HG03342 (cell line): Measurements from ENCODE around the gene ADH7.
"Not testable (repeated sequence)": the region's sequence is repeated elsewhere in the genome, so short reads cannot be mapped to it uniquely, and the experiment has no call there.

Experiments
- ATAC-seq: cut with Tn5 transposase; IDR thresholded peaks from one replicate; pipeline ENCODE4 v1.9.1; 2021; ENCODE audit warnings: mild to moderate bottlenecking, moderate library complexity; ENCODE audit not compliant: unreplicated experiment

The ADH7 gene

DNA sequence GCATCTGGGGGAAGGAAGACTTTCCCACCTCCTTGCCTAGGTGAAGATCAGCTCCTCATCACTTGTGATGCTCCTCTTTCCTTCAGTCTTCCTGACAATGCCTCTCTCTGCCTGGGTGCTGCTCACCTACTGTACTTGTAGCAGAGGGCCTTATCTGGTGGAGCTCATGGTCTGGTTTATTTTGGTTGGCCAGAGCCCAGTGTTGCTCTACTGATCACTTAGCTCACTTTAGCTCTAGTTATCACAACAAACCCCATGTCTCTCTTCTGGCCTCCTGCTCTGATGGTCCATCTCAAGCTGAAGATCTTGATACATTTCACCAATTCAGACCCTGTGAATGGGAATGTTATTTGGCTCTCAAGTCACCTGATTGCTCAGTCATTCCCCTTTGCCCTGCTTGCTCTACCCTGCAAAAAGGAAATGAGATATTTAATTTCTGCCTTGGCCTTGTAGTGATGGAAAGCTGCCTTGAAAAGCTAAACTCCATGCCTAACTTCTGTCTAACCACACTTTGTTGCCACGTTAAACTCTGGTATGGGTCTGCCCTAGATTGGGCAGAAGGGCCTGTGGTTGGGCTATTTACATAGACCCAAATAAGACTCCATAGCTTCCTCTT, 52.3 kb downstream of the ADH7 start:
- ATAC-seq: no peak

DNA sequence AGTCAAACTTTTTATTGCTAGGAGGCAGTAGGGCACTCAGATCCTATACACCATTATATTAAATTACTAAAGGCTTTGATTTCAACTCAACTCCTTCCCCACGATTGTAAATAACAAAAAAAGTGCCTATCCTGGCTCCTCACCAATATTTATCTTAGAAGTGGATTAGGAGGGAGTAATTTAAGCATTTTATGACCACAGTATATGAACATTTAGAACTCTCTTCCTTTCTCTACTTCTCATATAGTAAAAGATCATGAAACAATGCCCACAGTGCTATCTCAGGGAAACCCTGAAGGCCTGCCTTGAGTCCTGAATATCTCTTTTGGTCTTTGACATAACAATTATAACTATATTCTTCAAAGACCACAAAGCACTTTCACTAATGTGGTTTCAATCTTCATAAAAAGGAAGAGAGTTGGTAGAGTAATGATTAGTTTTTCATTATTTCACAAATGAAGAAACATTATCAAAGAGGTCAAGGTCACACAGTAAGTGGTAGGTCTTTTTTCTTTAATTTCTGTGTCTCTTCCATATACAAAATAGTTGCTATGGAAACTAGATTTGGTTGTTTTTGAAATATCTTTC, 53.5 kb downstream of the ADH7 start:
- no peak for ATAC-seq

GRCh38 chr4:99379571-99379970, 55.6 kb downstream of the ADH7 start:
- ATAC-seq: no peak

GRCh38 chr4:99378876-99379275, 56.3 kb downstream of the ADH7 start:
- ATAC-seq: no peak

- ATAC-seq: not testable (repeated sequence)
Measured at GRCh38 chr4:99377341-99377740, 57.8 kb downstream of the ADH7 start.

DNA sequence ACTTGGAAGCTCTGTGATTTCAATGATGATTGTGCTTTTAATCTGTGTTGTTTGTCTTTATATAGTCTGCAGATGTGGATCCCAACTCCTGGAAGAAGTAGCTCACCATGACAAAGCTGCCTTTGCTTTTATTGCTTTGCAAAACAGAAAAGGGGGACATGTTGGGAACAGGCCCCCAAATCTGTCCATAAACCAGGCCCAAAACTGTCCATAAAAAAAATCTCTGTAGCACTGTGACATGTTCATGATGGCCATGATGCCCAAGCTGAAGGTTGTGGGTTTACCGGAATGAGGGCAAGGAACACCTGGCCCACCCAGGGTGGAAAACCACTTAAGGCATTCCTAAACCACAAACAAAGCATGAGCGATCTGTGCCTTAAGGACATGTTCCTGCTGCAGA, 62.7 kb downstream of the ADH7 start:
- ATAC-seq: not testable (repeated sequence)

GRCh38 chr4:99367817-99368216, 67.3 kb downstream of the ADH7 start:
- ATAC-seq: not testable (repeated sequence)

- no peak for ATAC-seq
Measured at GRCh38 chr4:99366491-99366890, 68.7 kb downstream of the ADH7 start.

- no peak for ATAC-seq
Measured at GRCh38 chr4:99362768-99363167, 72.4 kb downstream of the ADH7 start.
